HG03159 (cell line): Measurements from ENCODE around the gene TMEM154.
"Not testable (repeated sequence)": the region's sequence is repeated elsewhere in the genome, so short reads cannot be mapped to it uniquely, and the experiment has no call there.

ENCODE experiments used
- ATAC-seq: cut with Tn5 transposase; IDR thresholded peaks from one replicate; pipeline ENCODE4 v1.9.1; 2021; ENCODE audit warnings: mild to moderate bottlenecking, moderate library complexity; ENCODE audit not compliant: unreplicated experiment

Gene TMEM154

GRCh38 chr4:152668338-152668964 lies 11.3 kb downstream of the TMEM154 start:
- ATAC-seq, result no peak

DNA sequence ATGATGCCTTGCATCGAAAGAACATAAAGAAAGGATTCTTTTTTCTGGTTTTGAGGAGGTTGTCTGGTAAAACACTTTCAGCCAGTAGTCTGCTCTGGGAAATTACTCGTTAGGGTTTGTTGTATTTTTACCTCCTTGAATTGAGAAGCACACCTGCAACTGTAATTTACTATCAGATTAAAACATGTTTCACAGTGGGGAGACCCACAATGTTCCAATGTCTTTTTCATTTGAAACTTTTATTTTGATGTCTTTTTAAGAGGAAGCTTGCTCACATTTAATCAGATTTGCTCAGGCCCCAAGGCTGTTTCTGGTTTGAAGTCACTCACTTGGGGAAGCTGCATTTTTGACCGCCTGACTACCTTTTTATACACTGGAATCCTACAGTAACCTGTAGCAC lies 12.0 kb downstream of the TMEM154 start:
- no peak for ATAC-seq

GRCh38 chr4:152666946-152667345 lies 12.9 kb downstream of the TMEM154 start:
- ATAC-seq, result no peak

GRCh38 chr4:152665691-152666395 lies 14.0 kb downstream of the TMEM154 start:
- ATAC-seq, result peak; percentile 40

GRCh38 chr4:152664067-152664378 lies 15.8 kb downstream of the TMEM154 start:
- not testable (repeated sequence) for ATAC-seq

- ATAC-seq, result peak; percentile 44
These were observed 16.4 kb downstream of the TMEM154 start for GRCh38 chr4:152663203-152664066.

DNA sequence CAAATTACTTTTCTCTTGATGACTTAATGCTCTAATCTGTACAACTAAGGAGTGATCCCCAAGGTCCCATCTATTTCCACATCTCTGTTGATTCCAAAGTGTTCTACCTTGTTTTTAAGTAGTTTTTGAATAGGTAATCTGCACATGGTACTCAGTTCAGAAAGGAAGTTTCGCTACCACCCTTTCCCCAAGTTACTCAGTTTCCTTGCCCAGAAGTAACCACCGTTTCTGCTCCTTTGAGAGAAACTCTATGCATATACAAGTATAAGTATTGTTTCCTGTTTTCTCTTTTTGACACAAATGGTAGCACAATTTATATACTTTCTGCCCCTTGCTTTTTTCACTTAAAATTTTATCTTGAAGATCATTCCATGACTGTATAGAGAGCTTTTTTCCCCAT lies 18.1 kb downstream of the TMEM154 start:
- ATAC-seq, result no peak

DNA sequence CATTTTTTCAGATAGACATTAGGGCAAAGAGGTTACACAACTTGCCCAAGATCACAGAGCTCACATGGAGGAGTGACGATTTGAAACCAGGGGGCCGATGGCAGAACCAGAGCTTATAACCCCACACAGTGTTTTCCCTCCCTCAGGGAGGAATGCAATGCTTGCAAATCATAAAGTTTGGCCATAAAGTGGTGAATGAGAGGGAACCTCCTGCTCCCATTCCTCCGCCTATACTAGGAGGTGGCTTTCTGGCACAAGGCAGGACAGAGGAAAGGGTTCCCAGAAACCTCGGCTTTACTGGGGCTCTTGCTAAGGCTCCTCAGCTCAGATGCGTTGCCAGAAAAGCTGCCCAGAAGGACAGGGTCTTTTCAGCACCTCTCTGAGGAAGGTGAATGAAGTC lies 19.3 kb downstream of the TMEM154 start:
- no peak for ATAC-seq

DNA sequence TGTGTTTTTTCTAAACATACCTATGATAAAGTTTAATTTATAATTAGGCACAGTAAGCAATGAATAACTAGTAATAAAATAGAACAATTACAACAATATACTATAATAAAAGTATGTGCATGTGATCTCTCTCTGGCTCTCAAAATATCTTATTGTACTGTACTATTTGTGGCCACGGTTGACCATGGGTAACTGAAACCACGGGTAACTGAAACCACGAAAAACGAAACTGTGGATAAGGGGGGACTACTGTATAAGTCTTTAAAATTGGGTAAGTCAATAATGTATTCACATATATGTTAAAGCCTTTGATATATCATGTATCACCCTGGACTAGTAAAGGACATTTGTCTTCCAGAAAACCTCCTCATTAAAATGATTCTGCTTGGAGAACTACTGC lies 20.0 kb downstream of the TMEM154 start:
- no peak for ATAC-seq

DNA sequence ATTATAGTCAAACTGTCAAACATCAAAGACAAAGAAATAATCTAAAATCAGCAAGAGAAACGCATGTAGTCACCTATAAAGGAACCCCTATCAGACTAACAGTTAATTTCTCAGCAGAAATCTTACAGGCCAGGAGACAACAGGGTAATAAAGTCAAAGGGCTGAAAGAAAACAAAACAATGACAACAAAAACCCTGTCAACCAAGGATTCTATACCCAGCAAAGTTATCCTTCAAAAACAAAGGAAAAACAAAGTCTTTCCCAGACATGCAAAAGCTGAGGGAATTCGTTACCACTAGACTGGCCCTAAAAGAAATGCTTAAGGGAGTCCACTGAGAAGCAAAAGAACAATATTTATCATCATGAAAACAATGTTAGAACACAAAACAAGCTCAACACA lies 22.1 kb downstream of the TMEM154 start:
- ATAC-seq, result no peak

GRCh38 chr4:152655272-152656129 lies 24.3 kb downstream of the TMEM154 start:
- ATAC-seq, result no peak

- no peak for ATAC-seq
These were observed 27.7 kb downstream of the TMEM154 start for GRCh38 chr4:152652102-152652501.

DNA sequence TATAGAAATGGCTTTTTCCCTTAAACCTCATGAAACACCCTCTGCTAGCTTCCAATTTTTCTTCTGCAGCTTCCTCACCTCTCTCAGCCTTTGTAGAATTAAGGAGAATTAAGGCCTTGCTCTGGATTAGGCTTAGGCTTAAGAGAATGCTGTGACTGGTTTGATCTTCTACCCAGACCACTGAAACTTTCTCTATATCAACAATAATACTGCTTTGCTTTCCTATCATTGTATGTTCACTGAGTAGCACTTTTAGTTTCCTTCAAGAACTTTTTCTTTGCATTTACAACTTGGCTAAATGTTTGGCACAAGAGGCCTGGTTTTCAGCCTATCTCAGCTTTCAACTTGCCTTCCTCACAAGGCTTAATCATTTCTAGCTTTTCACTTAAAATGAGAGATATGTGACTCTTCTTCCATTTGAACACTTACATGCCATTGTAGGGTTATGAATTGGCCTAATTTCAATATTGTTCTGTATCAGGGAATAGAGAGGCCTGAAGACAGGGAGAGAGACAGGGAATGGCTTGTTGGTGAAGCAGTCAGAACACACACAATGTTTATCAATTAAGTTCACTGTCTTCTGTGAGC lies 28.2 kb downstream of the TMEM154 start:
- ATAC-seq, result no peak

- no peak for ATAC-seq
These were observed 33.6 kb downstream of the TMEM154 start for GRCh38 chr4:152646221-152646620.

- no peak for ATAC-seq
These were observed 35.7 kb downstream of the TMEM154 start for GRCh38 chr4:152644130-152644529.

DNA sequence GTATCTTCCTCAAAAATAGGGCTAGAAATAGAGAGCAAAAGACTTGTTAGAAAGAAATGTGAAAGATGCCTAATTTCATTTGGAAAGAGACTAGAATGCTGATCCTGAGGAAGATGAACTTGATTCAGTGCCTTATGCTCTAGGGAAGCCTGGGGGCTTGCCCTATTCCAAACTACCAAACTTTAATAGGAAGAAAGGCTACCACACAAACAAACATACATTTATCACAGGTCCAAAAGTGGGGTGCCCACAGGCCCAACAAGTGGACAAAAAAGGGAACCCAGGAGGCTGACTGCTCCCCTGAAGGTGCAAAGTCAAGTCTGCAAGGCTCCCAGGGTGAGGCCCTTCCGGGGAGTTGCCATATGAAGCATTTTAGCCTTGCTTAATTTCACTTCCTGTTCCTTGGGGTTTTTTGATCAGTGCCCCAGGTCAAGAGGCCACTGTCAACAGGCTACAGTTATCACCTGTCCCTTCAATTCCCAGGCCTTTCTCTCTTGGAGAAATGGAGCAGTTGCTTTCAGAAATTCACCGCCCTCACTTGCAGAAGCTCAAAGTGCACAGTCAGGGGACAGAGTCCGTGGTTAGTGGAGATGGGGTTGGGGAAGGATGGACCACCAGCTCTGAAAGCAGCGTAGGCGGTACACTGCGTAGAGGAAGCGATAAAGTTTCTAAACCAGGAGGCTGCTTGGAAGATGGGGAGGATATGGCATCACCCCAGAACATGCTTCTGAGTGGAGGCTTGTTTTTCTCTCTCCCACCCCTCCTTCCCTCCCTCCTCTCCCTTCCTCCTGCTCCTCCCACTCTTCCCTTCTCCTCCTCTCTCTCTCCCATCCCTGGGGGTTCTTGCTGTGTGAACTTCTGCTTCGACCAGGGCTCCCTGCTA lies 36.4 kb downstream of the TMEM154 start:
- ATAC-seq, result peak; percentile 89

GRCh38 chr4:152640058-152640921 lies 39.5 kb downstream of the TMEM154 start:
- ATAC-seq, result no peak

GRCh38 chr4:152635851-152636250 lies 43.9 kb downstream of the TMEM154 start:
- ATAC-seq, result no peak
